Astrocyte of the cerebellum (primary cell): ENCODE results near the gene SDK2.

Experiments
- DNase-seq: peaks from one replicate; pipeline ENCODE4 v3.0.0-alpha.2; 2011; ENCODE audit warnings: low read depth
- H3K4me3 ChIP-seq: 2 replicates; pipeline ENCODE4 v1.5.1; 2011; ENCODE audit warnings: mild to moderate bottlenecking, low read depth, low read length, moderate library complexity
- in situ Hi-C: cut with HindIII; loops from 2 replicates; pipeline ENCODE4 v1.10.0; 2017; ENCODE audit warnings: low sequenced_read_pairs
- TF ChIP-seq, protein P1 (sequence below): IDR thresholded peaks from 2 replicates; pipeline ENCODE4 v1.5.1; 2012; ENCODE audit warnings: low read length, low read depth, moderate library complexity, mild to moderate bottlenecking; ENCODE audit errors: missing control alignments

Gene SDK2

GRCh38 chr17:73379826-73380225 is 264.4 kb downstream of the SDK2 start:
- in situ Hi-C loops = no loop called here
- TF ChIP-seq, protein P1, sequence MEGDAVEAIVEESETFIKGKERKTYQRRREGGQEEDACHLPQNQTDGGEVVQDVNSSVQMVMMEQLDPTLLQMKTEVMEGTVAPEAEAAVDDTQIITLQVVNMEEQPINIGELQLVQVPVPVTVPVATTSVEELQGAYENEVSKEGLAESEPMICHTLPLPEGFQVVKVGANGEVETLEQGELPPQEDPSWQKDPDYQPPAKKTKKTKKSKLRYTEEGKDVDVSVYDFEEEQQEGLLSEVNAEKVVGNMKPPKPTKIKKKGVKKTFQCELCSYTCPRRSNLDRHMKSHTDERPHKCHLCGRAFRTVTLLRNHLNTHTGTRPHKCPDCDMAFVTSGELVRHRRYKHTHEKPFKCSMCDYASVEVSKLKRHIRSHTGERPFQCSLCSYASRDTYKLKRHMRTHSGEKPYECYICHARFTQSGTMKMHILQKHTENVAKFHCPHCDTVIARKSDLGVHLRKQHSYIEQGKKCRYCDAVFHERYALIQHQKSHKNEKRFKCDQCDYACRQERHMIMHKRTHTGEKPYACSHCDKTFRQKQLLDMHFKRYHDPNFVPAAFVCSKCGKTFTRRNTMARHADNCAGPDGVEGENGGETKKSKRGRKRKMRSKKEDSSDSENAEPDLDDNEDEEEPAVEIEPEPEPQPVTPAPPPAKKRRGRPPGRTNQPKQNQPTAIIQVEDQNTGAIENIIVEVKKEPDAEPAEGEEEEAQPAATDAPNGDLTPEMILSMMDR = no peak
- no peak for DNase-seq
- H3K4me3 ChIP-seq = no peak overlapping the region

DNA sequence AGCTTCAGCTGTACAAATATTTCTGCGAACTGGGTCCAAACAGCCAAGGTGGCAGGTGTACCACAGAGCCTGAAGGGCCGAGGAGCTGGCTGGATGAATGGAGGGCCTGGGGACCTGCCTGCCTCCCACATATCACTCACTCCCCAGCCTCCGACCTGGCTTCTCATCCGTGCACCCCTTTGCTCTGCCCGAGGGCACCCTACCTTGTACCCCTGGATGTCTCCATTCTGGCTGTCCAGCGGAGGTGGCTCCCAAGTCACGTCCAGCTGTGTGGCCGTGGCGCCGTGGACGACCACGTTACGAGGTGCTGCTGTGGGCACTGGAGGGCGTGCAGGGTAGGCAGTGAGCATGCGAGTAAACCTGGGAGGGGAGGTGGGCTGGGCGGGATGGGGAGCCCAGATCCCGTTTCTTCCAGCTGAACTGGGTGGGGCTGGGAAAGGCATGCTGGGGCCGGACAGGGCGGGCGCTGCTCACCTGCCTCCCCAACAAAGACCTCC is 265.2 kb downstream of the SDK2 start:
- H3K4me3 ChIP-seq = no peak overlapping the region
- TF ChIP-seq, protein P1 = no peak
- in situ Hi-C loops = no loop called here

GRCh38 chr17:73376636-73377035 is 267.6 kb downstream of the SDK2 start:
- no peak overlapping the region for H3K4me3 ChIP-seq
- DNase-seq = no peak
- in situ Hi-C loops = no loop called here
- TF ChIP-seq, protein P1 = no peak

More for the DNA sequence above, 265.2 kb downstream of the SDK2 start:
- DNase-seq = no peak

DNA sequence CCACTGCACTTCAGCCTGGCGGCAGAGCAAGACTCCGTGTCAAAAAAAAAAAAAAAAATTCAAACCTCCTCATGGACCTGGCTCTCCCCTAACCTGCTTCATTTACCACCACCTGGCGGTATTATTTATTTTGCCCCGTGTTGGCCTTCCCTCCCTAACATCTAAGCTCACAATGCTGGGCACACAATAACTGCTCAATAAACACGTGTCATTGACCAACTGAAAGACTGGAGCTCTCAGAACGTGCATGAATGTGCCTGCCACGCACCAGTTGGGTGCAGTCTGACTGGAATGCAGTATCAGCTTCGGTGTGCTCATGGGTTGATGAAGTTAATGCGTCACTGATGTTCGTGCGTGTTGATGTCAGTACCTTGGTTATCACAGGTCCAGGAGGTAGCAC is 268.1 kb downstream of the SDK2 start:
- no peak for DNase-seq
- TF ChIP-seq, protein P1 = no peak
- H3K4me3 ChIP-seq = no peak overlapping the region
- in situ Hi-C loops = no loop called here

DNA sequence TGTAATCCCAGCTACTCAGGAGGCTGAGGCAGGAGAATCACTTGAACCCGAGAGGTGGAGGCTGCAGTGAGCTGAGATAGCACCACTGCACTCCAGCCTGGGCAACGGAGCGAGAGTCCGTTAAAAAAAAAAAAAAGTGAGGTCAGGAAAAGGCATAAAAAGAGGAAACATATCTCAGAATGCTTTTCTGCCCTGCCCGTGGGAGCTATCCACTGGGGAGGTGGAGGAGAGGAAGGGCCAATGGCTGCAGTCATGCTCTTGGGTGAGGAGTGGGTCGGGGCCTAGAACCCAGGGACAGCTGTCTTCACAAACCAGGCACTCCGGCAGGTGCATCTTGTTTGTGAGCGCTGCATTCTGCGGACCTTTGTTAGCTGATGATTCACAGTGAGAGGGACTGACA is 272.4 kb downstream of the SDK2 start:
- in situ Hi-C loops = no loop called here
- DNase-seq = no peak
- TF ChIP-seq, protein P1 = no peak
- H3K4me3 ChIP-seq = no peak overlapping the region

DNA sequence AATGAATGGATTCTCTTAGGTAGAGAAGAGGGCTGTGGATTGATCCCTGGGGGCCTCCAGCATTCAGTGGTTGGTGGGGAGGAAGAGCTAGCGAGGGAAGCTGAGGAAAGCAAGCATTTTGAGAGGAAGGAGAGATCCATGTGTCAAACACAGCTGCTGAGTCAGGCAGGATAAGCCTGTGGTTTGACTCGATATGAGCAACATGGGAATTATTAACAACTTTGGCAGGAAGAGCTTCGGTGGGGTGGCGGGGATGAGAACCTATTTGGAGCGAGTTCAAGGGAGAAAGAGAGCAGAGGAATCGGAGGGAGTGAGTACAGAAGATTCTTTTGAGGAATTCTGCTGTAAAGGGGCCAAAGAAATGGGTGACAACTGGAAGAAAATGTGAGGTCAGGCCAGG is 273.0 kb downstream of the SDK2 start:
- TF ChIP-seq, protein P1 = no peak
- in situ Hi-C loops = no loop called here
- H3K4me3 ChIP-seq = no peak overlapping the region
- peak; percentile 73 for DNase-seq
